Left ventricle myocardium superior (tissue), 1 donor: Measurements from ENCODE around the gene PPP1R9A. TPM values are rescaled to one million over a fixed set of nuclear protein-coding genes. Genes with fewer than 3 reads are reported as not detected.

Experiments used
- ATAC-seq: fragments of 200-7000 bp; cut with Tn5 transposase; one replicate; pipeline ENCODE4 v1.9.1; 2020; ENCODE audit warnings: mild to moderate bottlenecking, moderate library complexity
- DNase-seq: peaks from one replicate; pipeline ENCODE4 v3.0.0-alpha.2; 2020
- intact Hi-C: fragments of 100-400 bp; cut with micrococcal nuclease; formaldehyde crosslinking; loops from one replicate; pipeline ENCODE4 v1.11.0; 2022
- total RNA-seq: library from RNA; stranded (reverse); fragmentation: NEBNext Ultra II Directional; extraction: Animal tissue kit (Norgen Biotek cat#: 25700); gene quantifications from one replicate; pipeline ENCODE4 v1.2.1, GENCODE V29; 2021
- donor health status: DM: no; HTN: yes; CAD: no; lungs with severe emphysema.

PPP1R9A gene
- total RNA-seq, 1 donor from 2014 or later, result 26.0 TPM

- DNase-seq, result no peak
Measured at GRCh38 chr7:95011146-95011928, 103.9 kb downstream of the PPP1R9A start.

DNA sequence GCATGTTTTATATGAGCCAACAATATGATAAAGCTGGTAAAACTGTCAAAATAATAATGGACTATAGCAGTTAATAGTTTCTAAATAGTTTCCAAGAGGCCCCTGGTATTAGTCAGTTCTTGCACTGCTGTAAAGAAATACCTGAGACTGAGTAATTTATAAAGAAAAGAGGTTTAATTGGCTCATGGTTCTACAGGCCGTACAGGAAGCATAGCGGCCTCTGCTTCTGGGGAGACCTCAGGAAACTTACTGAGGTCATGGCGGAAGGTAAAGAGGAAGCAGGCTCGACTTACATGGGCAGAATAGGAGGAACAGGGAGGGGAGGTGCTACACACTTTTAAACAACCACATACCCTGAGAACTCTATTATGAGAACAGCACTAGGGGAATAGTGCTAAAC, 104.6 kb downstream of the PPP1R9A start:
- no peak for DNase-seq
- ATAC-seq, result no peak
- intact Hi-C loops, result no loop called here

More at GRCh38 chr7:95011146-95011928, 103.9 kb downstream of the PPP1R9A start:
- intact Hi-C loops, result no loop called here
- ATAC-seq, result no peak

DNA sequence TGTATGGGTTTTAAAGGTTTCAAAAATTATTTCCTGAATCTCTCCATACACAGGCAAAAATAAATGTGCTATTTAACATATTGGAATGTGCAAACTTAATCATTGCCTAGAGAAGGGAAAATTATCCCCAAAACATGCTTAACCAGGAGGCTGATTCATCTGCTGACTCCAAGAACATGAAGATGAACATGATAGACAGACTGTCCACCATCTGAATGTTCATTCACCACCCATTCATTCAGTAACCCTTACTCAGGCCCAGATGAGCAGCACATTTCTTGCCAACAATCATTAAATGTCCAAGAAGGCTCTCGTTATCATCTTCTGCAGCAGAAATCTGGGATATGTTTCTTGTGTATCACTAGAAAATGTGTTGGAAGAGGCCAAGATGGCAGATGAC, 110.6 kb downstream of the PPP1R9A start:
- ATAC-seq, result no peak
- intact Hi-C loops, result no loop called here

GRCh38 chr7:95026018-95026417, 118.6 kb downstream of the PPP1R9A start:
- intact Hi-C loops, result no loop called here
- ATAC-seq, result no peak
- no peak for DNase-seq

More for the DNA sequence above, 110.6 kb downstream of the PPP1R9A start:
- DNase-seq, result no peak

- ATAC-seq (no peak), DNase-seq (no peak)
- intact Hi-C loops, result no loop called here
Measured at GRCh38 chr7:95026421-95027072, 119.2 kb downstream of the PPP1R9A start.

DNA sequence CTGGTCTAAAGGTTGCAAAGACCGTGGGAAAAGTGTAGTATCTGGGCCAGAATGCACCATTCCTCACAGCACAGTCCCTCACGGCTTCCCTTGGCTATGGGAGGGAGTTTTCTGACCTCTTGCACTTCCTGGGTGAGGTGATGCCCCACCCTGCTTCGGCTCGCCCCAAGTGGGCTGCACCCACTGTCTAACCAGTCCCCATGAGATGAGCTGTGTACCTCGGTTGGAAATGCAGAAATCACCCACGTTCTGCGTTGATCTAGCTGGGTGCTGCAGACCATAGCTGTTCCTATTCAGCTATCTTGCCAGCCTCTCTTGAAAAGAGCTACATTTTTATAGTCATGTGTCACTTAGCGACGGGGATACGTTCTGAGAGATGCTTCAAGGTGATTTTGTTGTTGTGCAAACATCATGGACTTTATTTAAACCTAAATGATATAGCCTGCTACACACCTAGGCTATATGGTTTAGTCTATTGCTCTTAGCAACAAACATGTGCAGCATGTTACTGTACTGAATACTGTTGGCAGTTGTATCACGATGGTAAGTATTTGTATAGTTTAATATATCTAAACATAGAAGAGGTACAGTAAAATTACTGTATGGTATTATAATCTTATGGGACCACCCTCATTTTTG, 120.0 kb downstream of the PPP1R9A start:
- ATAC-seq (no peak), DNase-seq (no peak)
- intact Hi-C loops, result no loop called here

DNA sequence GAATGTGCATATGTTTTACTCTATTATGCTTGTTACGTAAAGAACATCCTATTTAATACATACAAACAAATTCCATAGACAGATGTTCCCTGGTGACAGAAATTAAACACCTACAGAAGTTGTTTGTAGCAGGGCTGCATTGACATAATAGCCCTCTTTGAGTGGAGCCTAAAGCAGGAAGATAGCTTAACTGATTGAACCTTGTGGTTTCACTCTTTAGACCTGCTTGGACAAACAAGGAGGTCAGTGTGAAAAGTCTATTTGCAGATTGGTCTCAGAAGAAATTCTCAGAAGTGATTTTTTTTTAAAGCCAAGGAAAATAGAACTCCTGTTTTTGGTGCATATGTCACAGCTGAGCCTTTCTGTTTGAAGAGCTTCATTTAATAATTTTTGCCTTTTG, 121.3 kb downstream of the PPP1R9A start:
- intact Hi-C loops, result no loop called here

GRCh38 chr7:95035295-95035694, 127.9 kb downstream of the PPP1R9A start:
- no peak for ATAC-seq
- no peak for DNase-seq
- intact Hi-C loops, result no loop called here

More for the DNA sequence above, 121.3 kb downstream of the PPP1R9A start:
- DNase-seq (no peak), ATAC-seq (no peak)

DNA sequence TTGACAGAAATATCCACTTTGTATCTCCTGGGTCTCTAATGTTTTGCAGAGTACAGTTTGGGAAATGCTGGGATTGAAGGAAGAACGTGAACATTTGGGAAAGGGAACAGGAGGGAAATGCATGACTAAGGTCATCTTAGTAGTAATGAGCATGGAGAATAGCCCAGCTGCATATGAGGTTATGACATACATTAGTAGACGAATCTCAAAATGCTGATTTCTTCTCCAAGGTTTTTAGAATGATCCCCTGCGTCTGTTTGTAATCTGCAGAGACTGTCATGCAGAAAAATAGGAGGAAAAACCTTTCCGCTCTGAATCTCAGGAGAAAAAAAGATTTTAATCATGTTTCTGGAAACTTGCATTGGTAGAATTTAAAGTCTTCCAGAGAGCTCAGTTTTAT, 133.6 kb downstream of the PPP1R9A start:
- intact Hi-C loops, result no loop called here
- ATAC-seq, result no peak

DNA sequence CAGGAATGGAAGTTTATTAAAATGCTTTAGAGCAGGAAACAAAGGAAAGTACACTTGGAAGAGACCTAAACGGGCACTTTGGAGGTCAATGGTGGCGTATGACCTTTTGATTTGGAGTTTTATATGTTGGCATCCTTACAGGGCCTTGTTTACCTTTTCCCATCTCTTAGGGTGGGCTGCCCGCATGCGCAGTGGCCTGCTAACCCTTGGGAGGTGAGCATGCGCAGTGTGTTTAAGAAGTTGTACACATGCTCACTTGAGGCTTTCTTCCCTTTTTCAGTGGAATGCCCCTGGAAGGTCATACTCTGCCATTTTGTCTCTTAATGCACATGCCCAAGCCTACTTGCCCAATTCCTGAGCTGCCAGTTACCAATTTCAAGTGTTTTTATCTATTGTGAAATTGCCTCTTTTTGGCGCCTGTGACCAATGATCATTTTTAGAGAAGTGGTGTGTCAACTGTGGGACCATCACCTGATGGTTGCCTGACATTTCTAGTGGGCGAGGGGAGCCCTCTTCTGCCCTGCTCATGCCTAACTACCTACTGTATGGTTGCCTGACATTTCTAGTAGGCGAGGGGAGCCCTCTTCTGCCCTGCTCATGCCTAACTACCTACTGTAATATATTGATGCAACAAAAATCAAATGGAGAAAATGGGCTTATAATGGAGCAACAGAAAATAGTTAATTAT, 138.0 kb downstream of the PPP1R9A start:
- intact Hi-C loops, result no loop called here
- DNase-seq (no peak), ATAC-seq (peak; percentile 56)

More for the DNA sequence above, 133.6 kb downstream of the PPP1R9A start:
- no peak for DNase-seq

- intact Hi-C loops, result no loop called here
- DNase-seq, result no peak
- peak; percentile 72 for ATAC-seq
Measured at GRCh38 chr7:95046494-95047240, 139.3 kb downstream of the PPP1R9A start.

DNA sequence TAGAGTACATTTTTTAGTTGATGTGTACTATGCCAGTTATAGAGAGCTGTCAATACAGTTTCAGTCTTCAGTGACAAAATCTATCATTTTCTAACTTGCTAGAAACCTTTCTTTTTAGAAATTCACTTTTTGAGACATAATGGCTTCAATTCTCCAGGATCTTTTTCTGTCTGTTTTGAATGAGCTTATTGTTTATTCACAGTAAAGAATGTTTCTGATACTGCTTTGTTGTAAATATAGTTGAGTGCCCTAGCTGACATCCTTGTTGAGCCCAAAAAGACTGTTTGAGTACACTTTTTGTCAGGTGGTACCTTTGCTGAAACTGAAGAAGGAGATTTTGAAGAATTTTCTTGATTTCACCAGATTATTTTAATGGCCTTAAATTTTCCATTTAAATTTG, 139.9 kb downstream of the PPP1R9A start:
- no peak for ATAC-seq
- intact Hi-C loops, result no loop called here
- DNase-seq, result no peak

DNA sequence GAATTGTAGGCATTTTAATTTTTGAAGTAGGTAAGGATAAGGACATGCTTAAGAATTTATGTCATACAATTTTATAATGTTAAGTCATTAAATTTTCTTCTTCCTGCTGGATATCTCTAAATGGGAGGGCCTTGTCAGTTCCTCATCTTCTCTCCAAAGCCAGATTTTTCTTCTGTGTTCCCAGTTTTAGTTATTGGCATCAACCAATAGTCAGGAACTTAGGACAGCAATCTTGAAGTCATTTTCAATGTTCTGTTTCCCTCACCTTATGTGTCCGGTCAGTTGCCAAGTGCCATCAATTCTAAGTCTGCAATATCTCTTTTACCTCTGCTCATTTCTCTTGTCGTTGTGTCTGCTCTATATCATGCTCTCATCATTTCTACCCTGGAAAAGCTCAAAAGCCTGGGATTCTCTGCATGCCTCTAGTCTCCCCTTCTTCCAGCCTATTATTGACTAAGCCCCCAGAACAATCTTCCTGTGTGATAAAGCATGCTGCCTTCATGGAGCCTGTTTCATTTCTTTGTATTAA, 145.2 kb downstream of the PPP1R9A start:
- intact Hi-C loops, result no loop called here
- ATAC-seq (no peak), DNase-seq (no peak)

DNA sequence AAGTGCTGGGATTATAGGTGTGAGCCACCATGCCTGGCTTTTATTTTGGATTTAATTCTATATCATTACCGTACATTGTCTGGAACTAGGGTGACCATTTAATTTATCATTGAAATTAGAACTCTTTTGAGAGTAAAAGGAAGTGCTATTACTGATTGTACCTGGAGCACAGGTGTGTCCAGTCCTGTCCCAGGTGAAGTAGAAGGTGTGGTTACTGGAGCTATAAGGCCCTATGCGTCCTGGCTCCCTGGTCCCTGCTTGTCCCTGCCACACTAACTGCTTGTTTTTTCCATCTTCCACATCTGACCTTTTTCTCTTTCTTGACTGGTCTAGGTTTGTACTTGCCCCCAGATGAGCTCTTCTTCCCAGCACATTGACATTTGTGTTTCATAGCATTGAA, 147.0 kb downstream of the PPP1R9A start:
- intact Hi-C loops, result no loop called here
- no peak for DNase-seq
- no peak for ATAC-seq

DNA sequence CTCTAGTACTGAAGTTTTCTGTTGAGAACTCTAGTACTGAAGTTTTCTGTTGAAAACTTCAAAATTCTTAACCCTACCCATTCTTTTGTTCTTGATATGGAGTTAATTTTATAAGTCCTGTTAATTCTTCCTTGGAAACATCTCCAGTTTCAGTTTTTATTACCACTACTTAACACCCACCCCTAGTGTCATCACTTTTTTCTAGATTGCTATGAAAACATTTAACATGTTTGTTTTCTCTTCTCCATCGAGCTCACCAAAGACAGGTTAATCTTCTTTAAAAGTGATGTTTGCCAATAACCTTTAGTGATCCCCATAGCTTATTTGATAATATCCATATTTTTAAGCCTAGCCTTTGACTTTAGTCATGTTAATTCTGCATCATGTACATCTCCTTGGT, 147.9 kb downstream of the PPP1R9A start:
- ATAC-seq, result no peak
- no peak for DNase-seq
- intact Hi-C loops, result no loop called here

DNA sequence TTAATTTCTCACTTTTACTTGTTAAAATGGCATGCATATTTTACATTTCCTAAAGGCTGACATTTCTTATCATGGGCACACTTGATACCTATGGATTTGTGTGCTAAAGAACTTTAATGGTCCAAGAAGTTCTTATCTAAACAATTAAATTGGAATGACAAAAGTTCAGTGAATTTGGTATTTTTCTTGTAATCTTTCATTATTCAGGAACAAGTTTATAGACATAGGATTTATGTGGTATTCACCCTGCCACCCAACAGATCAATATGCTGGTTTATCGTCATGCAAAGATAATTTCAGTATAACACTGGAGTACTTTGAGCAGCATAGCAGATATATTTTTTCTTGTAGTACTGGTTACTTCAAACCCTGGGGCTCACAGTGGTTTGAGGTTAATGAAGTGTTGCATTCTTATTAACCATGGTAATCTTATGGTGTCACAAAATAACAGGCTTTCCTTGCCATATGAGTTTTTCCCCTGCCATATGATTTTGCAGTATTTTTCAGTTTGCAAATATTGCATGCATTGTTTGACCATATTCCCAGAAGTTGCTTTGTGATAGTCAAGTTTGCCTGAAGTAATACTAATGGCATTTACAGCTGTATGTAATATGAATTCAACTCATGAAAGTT, 148.8 kb downstream of the PPP1R9A start:
- DNase-seq, result no peak
- intact Hi-C loops, result no loop called here
- no peak for ATAC-seq

DNA sequence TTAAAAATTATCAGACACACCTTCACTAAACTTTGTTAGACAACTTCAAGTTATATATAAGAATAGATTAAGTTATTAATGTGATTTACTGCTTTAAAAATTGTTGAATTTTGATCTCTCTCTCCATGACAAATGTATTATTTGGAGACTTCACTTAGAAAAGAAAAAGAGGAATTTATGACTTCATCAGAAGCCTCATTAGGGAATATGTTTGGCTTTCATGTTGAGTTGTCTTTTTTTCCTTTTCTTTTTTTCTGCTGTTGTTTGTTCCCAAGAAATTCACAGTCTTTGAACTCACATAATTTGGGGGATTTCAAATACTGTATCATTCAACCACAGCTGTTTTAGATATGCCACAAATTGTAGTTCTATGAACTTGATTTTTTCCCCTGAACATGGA, 149.5 kb downstream of the PPP1R9A start:
- ATAC-seq (no peak), DNase-seq (no peak)
- intact Hi-C loops, result no loop called here

GRCh38 chr7:95059842-95060313, 152.5 kb downstream of the PPP1R9A start:
- DNase-seq, result no peak
- intact Hi-C loops, result no loop called here
- peak; percentile 89 for ATAC-seq
